Progenitor cell of endocrine pancreas (in vitro differentiated cells): ENCODE results near the gene PCDH12. TPM values are rescaled to one million over a fixed set of nuclear protein-coding genes. Genes with fewer than 3 reads are reported as not detected.
"Not testable (repeated sequence)": the region's sequence is repeated elsewhere in the genome, so short reads cannot be mapped to it uniquely, and the experiment has no call there.

ENCODE experiments used
- DNase-seq: peaks from one replicate; pipeline ENCODE4 v3.0.0; 2021; ENCODE audit warnings: low spot score; ENCODE audit not compliant: unreplicated experiment
- H3K27ac Mint-ChIP-seq: 2 replicates; pipeline ENCODE4 v1.8.0; 2021; ENCODE audit warnings: mild to moderate bottlenecking, moderate library complexity, mixed read lengths
- H3K27me3 Mint-ChIP-seq: 2 replicates; pipeline ENCODE4 v1.8.0; 2021; ENCODE audit warnings: mixed read lengths
- H3K36me3 Mint-ChIP-seq: 2 replicates; pipeline ENCODE4 v1.8.0; 2022; ENCODE audit warnings: mixed read lengths; ENCODE audit not compliant: insufficient read depth
- H3K4me1 Mint-ChIP-seq: 2 replicates; pipeline ENCODE4 v1.8.0; 2021; ENCODE audit warnings: low read depth, mixed read lengths
- H3K4me3 Mint-ChIP-seq: 2 replicates; pipeline ENCODE4 v1.8.0; 2021; ENCODE audit warnings: low read depth, mild to moderate bottlenecking, moderate library complexity, mixed read lengths
- H3K9me3 Mint-ChIP-seq: 2 replicates; pipeline ENCODE4 v1.8.0; 2021; ENCODE audit warnings: low read depth, mixed read lengths
- total RNA-seq: library from RNA; stranded (reverse); gene quantifications from 2 replicates; pipeline ENCODE4 v1.2.1, GENCODE V29; 2021
- TF ChIP-seq, protein P1 (sequence below): fragments of 200-600 bp; sonication (generic); IDR thresholded peaks from one replicate; pipeline ENCODE4 v1.5.0; 2021; ENCODE audit warnings: antibody characterized with exemption, mild to moderate bottlenecking; ENCODE audit not compliant: unreplicated experiment

The PCDH12 gene
- total RNA-seq, 1 donor from 2014 or later, result not detected

- Mint-ChIP-seq H3K27me3 (no peaks in the 10 kb centered on the region), H3K27ac (no peak overlapping the region), H3K9me3 (no peaks in the 10 kb centered on the region), H3K36me3 (peaks cover 22% of the 10 kb centered on the region), H3K4me1 (peaks cover 2% of the 10 kb centered on the region), H3K4me3 (no peak overlapping the region)
- TF ChIP-seq, protein P1, sequence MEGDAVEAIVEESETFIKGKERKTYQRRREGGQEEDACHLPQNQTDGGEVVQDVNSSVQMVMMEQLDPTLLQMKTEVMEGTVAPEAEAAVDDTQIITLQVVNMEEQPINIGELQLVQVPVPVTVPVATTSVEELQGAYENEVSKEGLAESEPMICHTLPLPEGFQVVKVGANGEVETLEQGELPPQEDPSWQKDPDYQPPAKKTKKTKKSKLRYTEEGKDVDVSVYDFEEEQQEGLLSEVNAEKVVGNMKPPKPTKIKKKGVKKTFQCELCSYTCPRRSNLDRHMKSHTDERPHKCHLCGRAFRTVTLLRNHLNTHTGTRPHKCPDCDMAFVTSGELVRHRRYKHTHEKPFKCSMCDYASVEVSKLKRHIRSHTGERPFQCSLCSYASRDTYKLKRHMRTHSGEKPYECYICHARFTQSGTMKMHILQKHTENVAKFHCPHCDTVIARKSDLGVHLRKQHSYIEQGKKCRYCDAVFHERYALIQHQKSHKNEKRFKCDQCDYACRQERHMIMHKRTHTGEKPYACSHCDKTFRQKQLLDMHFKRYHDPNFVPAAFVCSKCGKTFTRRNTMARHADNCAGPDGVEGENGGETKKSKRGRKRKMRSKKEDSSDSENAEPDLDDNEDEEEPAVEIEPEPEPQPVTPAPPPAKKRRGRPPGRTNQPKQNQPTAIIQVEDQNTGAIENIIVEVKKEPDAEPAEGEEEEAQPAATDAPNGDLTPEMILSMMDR, result no peak
- no peak for DNase-seq
These were observed 28.5 kb downstream of the PCDH12 start for GRCh38 chr5:141929398-141930058.

DNA sequence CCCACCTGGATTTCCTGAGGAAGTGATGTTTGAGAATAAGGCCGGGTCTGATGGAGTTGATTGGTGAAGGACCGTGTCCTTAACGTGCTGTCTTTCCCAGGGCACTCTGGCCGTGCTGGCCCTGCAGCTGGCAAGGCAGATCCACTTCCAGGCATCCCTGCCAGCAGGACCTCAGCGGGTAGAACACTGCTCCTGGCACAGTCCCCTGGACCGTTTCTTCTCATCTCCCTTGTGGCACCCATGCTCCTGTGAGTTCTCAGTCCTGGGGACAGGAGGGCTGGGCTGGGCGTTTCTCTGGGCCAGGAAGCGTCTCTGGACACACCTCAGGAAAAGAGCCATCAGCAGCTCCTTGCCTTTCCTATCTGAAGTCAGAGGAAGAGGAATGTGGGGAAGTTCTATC, 30.0 kb downstream of the PCDH12 start:
- TF ChIP-seq, protein P1, result no peak
- H3K36me3 Mint-ChIP-seq, result peaks cover 20% of the 10 kb centered on the region
- no peak overlapping the region for H3K4me3 Mint-ChIP-seq
- H3K27me3 Mint-ChIP-seq, result no peaks in the 10 kb centered on the region
- no peak for DNase-seq
- no peak overlapping the region for H3K27ac Mint-ChIP-seq
- H3K9me3 Mint-ChIP-seq, result no peaks in the 10 kb centered on the region
- H3K4me1 Mint-ChIP-seq, result peaks cover 6% of the 10 kb centered on the region

DNA sequence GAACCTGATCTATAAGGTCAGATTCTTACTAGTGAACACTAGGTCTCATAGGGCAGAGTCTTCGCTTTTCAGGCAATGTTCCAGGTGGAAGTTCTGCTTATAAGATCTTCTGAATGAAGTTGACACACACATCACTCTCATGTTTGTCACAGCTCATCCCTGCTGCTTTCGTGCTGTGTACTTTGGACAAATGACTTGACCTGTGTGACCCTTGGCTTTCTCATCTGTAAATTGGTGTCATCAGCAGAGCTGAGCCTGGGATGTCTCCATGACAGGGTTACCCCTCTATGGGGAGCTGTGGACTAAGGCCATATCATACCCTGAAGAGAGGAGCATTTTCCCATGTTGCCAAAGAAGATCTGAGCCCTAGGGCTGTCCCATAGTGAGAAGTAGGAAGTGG, 31.6 kb downstream of the PCDH12 start:
- TF ChIP-seq, protein P1, result no peak
- peaks cover 17% of the 10 kb centered on the region for H3K36me3 Mint-ChIP-seq
- no peaks in the 10 kb centered on the region for H3K9me3 Mint-ChIP-seq
- no peak for DNase-seq
- H3K27me3 Mint-ChIP-seq, result no peaks in the 10 kb centered on the region
- H3K27ac Mint-ChIP-seq, result no peak overlapping the region
- peaks cover 8% of the 10 kb centered on the region for H3K4me1 Mint-ChIP-seq
- no peak overlapping the region for H3K4me3 Mint-ChIP-seq

GRCh38 chr5:141923448-141924313, 34.3 kb downstream of the PCDH12 start, which contains the start of gene DELE1:
TSS of gene DELE1 (plus strand) at chr5:141923871. CDS start at chr5:141923942, 71 bp downstream.
- TF ChIP-seq, protein P1, result no peak
- H3K27me3 Mint-ChIP-seq, result no peaks in the 10 kb centered on the region
- H3K27ac Mint-ChIP-seq, result peak within 1 kb of the TSS; percentile 97
- H3K9me3 Mint-ChIP-seq, result no peaks in the 10 kb centered on the region
- peak within 1 kb of the TSS; percentile 92 for H3K4me3 Mint-ChIP-seq
- peaks cover 8% of the 10 kb centered on the region for H3K4me1 Mint-ChIP-seq
- peaks cover 11% of the 10 kb centered on the region for H3K36me3 Mint-ChIP-seq
- DNase-seq, result peak; percentile 79

- Mint-ChIP-seq H3K27ac (peak overlapping the region; percentile 97), H3K4me3 (peak overlapping the region; percentile 92)
- H3K9me3 Mint-ChIP-seq, H3K36me3 Mint-ChIP-seq, DNase-seq, H3K4me1 Mint-ChIP-seq, H3K27me3 Mint-ChIP-seq: not testable (repeated sequence)
These were observed 35.1 kb downstream of the PCDH12 start for GRCh38 chr5:141922827-141923447.
